K562 (cell line): ENCODE measurements around the gene NR1H3. TPM values are rescaled to one million over a fixed set of nuclear protein-coding genes. Genes with fewer than 3 reads are reported as not detected.

Source experiments
- ATAC-seq: fragments of 200-7000 bp; cut with Tn5 transposase; 3 replicates; pipeline ENCODE4 v1.9.1; 2020; ENCODE audit warnings: moderate library complexity
- BruUV-seq: library from RNA; stranded (reverse); fragments of 400-500 nt; replicated peaks from 2 replicates; lab custom pipeline; 2021; lab: Mats Ljungman, UMichigan
- CTCF ChIA-PET: fragments of 300-600 bp; formaldehyde crosslinking; extraction: SDS; loops from one replicate; lab custom pipeline; 2021; ENCODE audit warnings: low intra/inter-chr PET ratio; lab: Yijun Ruan, JAX
- POLR2A ChIA-PET: fragments of 300-600, 350-650 bp; sonication (Branson Sonifier 250); formaldehyde crosslinking; extraction: SDS; loops from one replicate; lab custom pipeline; 2021; ENCODE audit warnings: antibody characterized with exemption, inconsistent platforms; lab: Yijun Ruan, JAX
- DNase-seq, 4 experiments: peaks; one replicate each; pipeline versions ENCODE4 v3.0.0 to v3.0.0-alpha.2; 2011 to 2018; ENCODE audit warnings: low spot score in 3 of 4, mixed read lengths in 3 of 4; ENCODE audit errors: extremely low read depth in 1 of 4
- FAIRE-seq: peaks from 2 replicates; lab custom pipeline; 2011; peaks lifted over from hg19 to GRCh38; lab: Jason Lieb, UNC
- H2AFZ ChIP-seq: 2 replicates; pipeline ENCODE4 v1.6.0; 2011; ENCODE audit warnings: low read depth, low read length, control low read depth, inconsistent platforms
- H3K27ac ChIP-seq: fragments of 200-600 bp; 3 replicates; pipeline ENCODE4 v1.8.0; 2011; ENCODE audit warnings: low read depth, mild to moderate bottlenecking, control low read depth, inconsistent platforms, low read length, moderate library complexity, mixed read lengths; ENCODE audit errors: extremely low read depth
- H3K27me3 ChIP-seq, 2 experiments: fragments of 300-600 bp in 1 of 2; 2 replicates in 1 of 2; 3 replicates in 1 of 2; pipeline versions ENCODE4 v1.6.0 to v1.8.0; 2011; ENCODE audit warnings: inconsistent platforms in 2 of 2, low read length in 2 of 2, mild to moderate bottlenecking in 1 of 2, mixed read lengths in 1 of 2, moderate library complexity in 1 of 2; ENCODE audit not compliant: control insufficient read depth in 2 of 2, insufficient read depth in 2 of 2
- H3K36me3 ChIP-seq: fragments of 300-600 bp; 3 replicates; pipeline ENCODE4 v1.8.0; 2011; ENCODE audit warnings: mild to moderate bottlenecking, low read length, inconsistent platforms; ENCODE audit not compliant: control insufficient read depth, insufficient read depth
- H3K4me1 ChIP-seq, 2 experiments: fragments of 200-600 bp in 1 of 2; replicated peaks in 1 of 2; 2 replicates in 1 of 2; 3 replicates in 1 of 2; pipeline versions ENCODE4 v1.5.1 to v1.8.0; 2011; ENCODE audit warnings: inconsistent platforms in 2 of 2, low read length in 2 of 2, mild to moderate bottlenecking in 1 of 2, mixed read lengths in 1 of 2, moderate library complexity in 1 of 2; ENCODE audit not compliant: control insufficient read depth in 2 of 2, insufficient read depth in 2 of 2
- H3K4me2 ChIP-seq: 2 replicates; pipeline ENCODE4 v1.6.1; 2011; ENCODE audit warnings: low read length, control low read depth, inconsistent platforms, mixed read lengths; ENCODE audit not compliant: insufficient read depth
- H3K4me3 ChIP-seq: fragments of 200-600 bp; sonication (generic), shearing (Covaris generic); 2 replicates; pipeline ENCODE4 v1.5.1; 2016; ENCODE audit warnings: control low read depth, inconsistent platforms
- H3K79me2 ChIP-seq: fragments of 200-600 bp; 3 replicates; pipeline ENCODE4 v1.8.0; 2011; ENCODE audit warnings: low read length, inconsistent platforms; ENCODE audit not compliant: control insufficient read depth, insufficient read depth
- H3K9ac ChIP-seq, 2 experiments: 2 replicates each; pipeline versions ENCODE4 v1.6.0 to v1.6.1; 2011; ENCODE audit warnings: low read depth in 2 of 2, low read length in 2 of 2, control low read depth in 1 of 2, inconsistent platforms in 1 of 2, mild to moderate bottlenecking in 1 of 2, mixed read lengths in 1 of 2; ENCODE audit not compliant: insufficient read depth in 1 of 2
- H3K9me1 ChIP-seq: one replicate; pipeline ENCODE4 v1.6.0; 2011; ENCODE audit warnings: inconsistent platforms, mild to moderate bottlenecking, low read length, moderate library complexity; ENCODE audit not compliant: control insufficient read depth, insufficient read depth
- H3K9me3 ChIP-seq: replicated peaks from 2 replicates; pipeline ENCODE4 v1.5.1; 2011; ENCODE audit warnings: low read depth, low read length, inconsistent platforms; ENCODE audit not compliant: control insufficient read depth, insufficient read depth
- H4K20me1 ChIP-seq: replicated peaks from 2 replicates; pipeline ENCODE4 v1.6.1; 2011; ENCODE audit warnings: low read length, inconsistent platforms, mixed read lengths; ENCODE audit not compliant: control insufficient read depth, insufficient read depth
- BRD4 ChIP-seq: fragments of 200-600 bp; sonication (generic); IDR thresholded peaks from 2 replicates; pipeline ENCODE4 v1.6.1; 2017; ENCODE audit warnings: inconsistent platforms
- CEBPB ChIP-seq: fragments of 450-650 bp; IDR thresholded peaks from 2 replicates; pipeline ENCODE4 v1.6.1; 2016; ENCODE audit warnings: missing genetic modification characterization, missing compliant biosample characterization
- CREB3 ChIP-seq: fragments of 450-650 bp; conservative IDR thresholded peaks from 2 replicates; pipeline ENCODE4 v1.6.1; 2016; ENCODE audit warnings: missing genetic modification characterization, low read depth, mild to moderate bottlenecking, missing compliant biosample characterization, moderate library complexity
- ETS1 ChIP-seq: conservative IDR thresholded peaks from 2 replicates; pipeline ENCODE4 v1.6.1; 2011; ENCODE audit warnings: low read depth, mild to moderate bottlenecking, low read length; ENCODE audit not compliant: control insufficient read depth
- FOXP4 ChIP-seq: sonication (generic); formaldehyde crosslinking; IDR thresholded peaks from 2 replicates; pipeline ENCODE4 v1.8.0; 2022; ENCODE audit warnings: mild to moderate bottlenecking, missing genetic modification reagents, borderline replicate concordance
- NKRF ChIP-seq: fragments of 450-650 bp; IDR thresholded peaks from 2 replicates; pipeline ENCODE4 v1.6.1; 2016; ENCODE audit warnings: borderline replicate concordance
- NR1H2 ChIP-seq: sonication (generic); formaldehyde crosslinking; IDR thresholded peaks from 2 replicates; pipeline ENCODE4 v1.4.0; 2020; ENCODE audit warnings: mild to moderate bottlenecking, missing genetic modification reagents
- PTTG1 ChIP-seq: fragments of 450-650 bp; IDR thresholded peaks from 2 replicates; pipeline ENCODE4 v1.6.1; 2016; ENCODE audit warnings: low read depth, mild to moderate bottlenecking, missing genetic modification characterization, missing compliant biosample characterization
- RHOXF2B ChIP-seq: fragments of 250-450 bp; sonication (Bioruptor Pico); conservative IDR thresholded peaks from 2 replicates; pipeline ENCODE4 v1.5.1; 2021
- ZKSCAN8 ChIP-seq: fragments of 200-800 bp; sonication (Bioruptor generic); IDR thresholded peaks from 2 replicates; pipeline ENCODE4 v1.6.1; 2016; ENCODE audit warnings: missing genetic modification characterization, missing compliant biosample characterization
- ZNF280B ChIP-seq: fragments of 250-450 bp; sonication (Bioruptor Pico); IDR thresholded peaks from 2 replicates; pipeline ENCODE4 v1.5.1; 2021; ENCODE audit warnings: mild to moderate bottlenecking
- ZNF41 ChIP-seq: fragments of 250-450 bp; sonication (Bioruptor Pico); conservative IDR thresholded peaks from 2 replicates; pipeline ENCODE4 v1.4.0; 2020; ENCODE audit warnings: mild to moderate bottlenecking
- ZSCAN32 ChIP-seq: fragments of 450-650 bp; formaldehyde crosslinking; IDR thresholded peaks from 2 replicates; pipeline ENCODE4 v1.4.0; 2020; ENCODE audit warnings: mild to moderate bottlenecking, moderate library complexity
- WGBS: fragments of 100-300 bp; shearing (Covaris generic); methylation state at CpG from one replicate; pipeline ENCODE4 v1.1.6; 2016; ENCODE audit warnings: low coverage, mixed read lengths; ENCODE audit not compliant: insufficient coverage; ENCODE audit errors: missing lambda C conversion rate; 5-methylcytosine and 5-hydroxymethylcytosine counted together
- in situ Hi-C: fragments of 300-500 bp; cut with MboI; formaldehyde crosslinking; loops from 4 replicates; pipeline ENCODE4 v1.15.0; 2018; ENCODE audit warnings: inconsistent platforms, mixed read lengths
- intact Hi-C: fragments of 100-400 bp; cut with micrococcal nuclease; formaldehyde crosslinking; loops from 2 replicates; pipeline ENCODE4 v1.14.2; 2022
- polyA plus RNA-seq, 8 experiments: library from polyadenylated mRNA; depleted of rRNA in 4 of 8; stranded (reverse) in 5 of 8; unstranded in 3 of 8; fragments of >200 nt; fragmentation: Nextera tagmentation in 2 of 8; fragmentation: Illumina TruSeq in 1 of 8; extraction: Ambion mirVana in 2 of 8; extraction: Trizol in 1 of 8; gene quantifications; 2 replicates each; pipeline versions ENCODE4 v1.2.1 to v1.2.3, GENCODE V29; 2011 to 2014; ENCODE audit warnings: inconsistent platforms in 1 of 8, missing spikeins in 1 of 8
- total RNA-seq, 7 experiments: library from RNA; depleted of rRNA in 6 of 7; stranded (reverse); fragments of >200 nt in 6 of 7; fragmentation: Illumina TruSeq in 2 of 7; extraction: Trizol in 2 of 7; gene quantifications; 2 replicates each; pipeline versions ENCODE4 v1.2.1 to v1.2.3, GENCODE V29; 2011 to 2021; ENCODE audit warnings: low replicate concordance in 1 of 7

Gene NR1H3
- total and polyA plus RNA-seq, 9 of the 15 experiments (the other 6 are each of a cell fraction or from before 2014, with no cell fraction given), result 8.2 to 26.0 (median 11.9) TPM

- 47% methylated on average over 13 of the region's 13 CpGs for WGBS
- CTCF ChIA-PET, result no interaction called here
- Histone ChIP-seq H4K20me1 (peaks cover 26% of the 10 kb centered on the region), H3K4me2 (peak overlapping the region; percentile 96), H3K36me3 (peaks cover 7% of the 10 kb centered on the region; the same call in 2 of the 3 replicates), H3K79me2 (peaks cover 33% of the 10 kb centered on the region), H2AFZ (peak overlapping the region; percentile 97), H3K9me1 (peaks cover 11% of the 10 kb centered on the region), H3K4me1 (peaks cover 60 to 61% of the 10 kb centered on the region in 2 experiments), H3K27ac (peak overlapping the region; percentile 91), H3K9ac (peak overlapping the region; percentile 80 to 98; a peak in 3 of 4 replicates), H3K9me3 (no peaks in the 10 kb centered on the region), H3K4me3 (peak overlapping the region; percentile 85), H3K27me3 (no peaks in the 10 kb centered on the region)
- no peak for FAIRE-seq
- BruUV-seq, result no TSS peak
- no peak for ATAC-seq
- POLR2A ChIA-PET, result interaction anchor here (1.0 kb wide), 1 partner anchor 10 kb away, joined by 8 read pairs; the partner anchor contains the start of gene NR1H3
- DNase-seq, result no peak
- in situ Hi-C loops, result no loop called here
- intact Hi-C loops, result loop anchor here (1.0 kb wide), 2 partner anchors 19 to 140 kb away; partner anchors contain the start of gene SLC39A13
- TF ChIP-seq ZNF41, result no peak; the same call in 1 of the 2 replicates
- no peak for TF ChIP-seq ZNF280B (CRISPR knock-in tag)
- TF ChIP-seq ZSCAN32 (CRISPR knock-in tag), result no peak
- peak; percentile 53; the same call in 1 of the 2 replicates for TF ChIP-seq BRD4
- no peak for TF ChIP-seq PTTG1
- TF ChIP-seq FOXP4 (CRISPR knock-in tag), result no peak
- peak; percentile 79; the same call in 1 of the 2 replicates for TF ChIP-seq CREB3 (tag)
- no peak for TF ChIP-seq CEBPB (tag)
- TF ChIP-seq ETS1, result peak; percentile 37; the same call in 1 of the 2 replicates
- TF ChIP-seq NR1H2, result no peak
- no peak for TF ChIP-seq ZKSCAN8
- TF ChIP-seq RHOXF2B (CRISPR knock-in tag), result no peak
- no peak for TF ChIP-seq NKRF
Measured at GRCh38 chr11:47268448-47269001, 10.7 kb downstream of the NR1H3 start.
